ENCODE measurements around the gene ILF2.

ILF2 gene

DNA sequence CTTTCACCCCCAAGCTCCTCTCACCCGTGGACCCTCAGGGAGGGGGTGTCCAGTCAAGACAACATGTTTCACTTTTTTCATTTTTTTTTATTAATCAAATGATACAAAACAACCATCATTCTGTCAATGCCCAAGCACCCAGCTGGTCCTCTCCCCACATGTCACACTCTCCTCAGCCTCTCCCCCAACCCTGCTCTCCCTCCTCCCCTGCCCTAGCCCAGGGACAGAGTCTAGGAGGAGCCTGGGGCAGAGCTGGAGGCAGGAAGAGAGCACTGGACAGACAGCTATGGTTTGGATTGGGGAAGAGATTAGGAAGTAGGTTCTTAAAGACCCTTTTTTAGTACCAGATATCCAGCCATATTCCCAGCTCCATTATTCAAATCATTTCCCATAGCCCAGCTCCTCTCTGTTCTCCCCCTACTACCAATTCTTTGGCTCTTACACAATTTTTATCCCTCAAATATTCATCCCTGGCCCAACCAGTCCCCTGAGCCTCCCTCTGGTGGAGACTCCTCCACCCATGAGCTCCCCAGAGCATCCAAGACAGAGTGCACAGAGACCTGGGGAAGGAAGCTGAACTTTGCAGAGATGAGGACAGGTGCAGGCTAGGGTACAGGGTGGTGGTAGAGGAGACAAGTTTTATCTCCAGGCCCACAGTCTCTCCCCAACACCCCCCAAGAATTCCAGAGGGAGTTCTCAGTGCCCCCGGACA, 56.4 kb downstream of the ILF2 start:
- Histone ChIP-seq H3K4me1 (ENCODE audit: control insufficient read depth, insufficient read depth, low read length) (peaks cover 14% of the 10 kb centered on the region), H3K4me3 (ENCODE audit: low read length) (no peak overlapping the region), H3K27ac (ENCODE audit: low read depth, low read length) (no peak overlapping the region)

DNA sequence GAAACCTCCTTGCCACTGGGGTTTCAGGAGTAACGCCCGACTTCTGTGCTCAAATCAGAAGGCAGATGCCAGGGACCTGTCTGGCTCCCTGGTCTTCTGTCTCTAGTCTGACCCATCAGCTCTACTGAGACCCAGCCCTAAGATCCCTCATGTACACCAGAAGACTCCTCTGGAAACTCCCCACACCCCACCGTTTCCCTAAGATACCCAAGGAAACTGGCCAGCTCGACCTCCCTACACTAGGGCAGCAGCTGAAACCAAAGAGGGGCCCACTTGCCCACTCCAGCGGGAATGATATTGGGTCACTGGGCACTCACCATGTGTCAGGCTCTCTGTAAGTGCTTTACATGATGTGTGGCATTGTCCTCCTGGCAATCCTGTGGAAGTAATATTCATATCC, 57.4 kb downstream of the ILF2 start:
- Histone ChIP-seq H3K9ac (ENCODE audit: low read length) (no peak overlapping the region), H3K27ac (ENCODE audit: low read depth, low read length) (peak overlapping the region; percentile 82), H3K4me3 (ENCODE audit: low read length) (peak overlapping the region; percentile 87), H3K27me3 (ENCODE audit: control insufficient read depth, insufficient read depth, low read length) (no peaks in the 10 kb centered on the region), H3K4me1 (ENCODE audit: control insufficient read depth, insufficient read depth, low read length) (peaks cover 18% of the 10 kb centered on the region), H3K36me3 (ENCODE audit: control insufficient read depth, insufficient read depth, low read length) (no peaks in the 10 kb centered on the region)

More for the DNA sequence above, 56.4 kb downstream of the ILF2 start:
- Histone ChIP-seq H3K27me3 (ENCODE audit: control insufficient read depth, insufficient read depth, low read length) (no peaks in the 10 kb centered on the region), H3K36me3 (ENCODE audit: control insufficient read depth, insufficient read depth, low read length) (no peaks in the 10 kb centered on the region), H3K9ac (ENCODE audit: low read length) (no peak overlapping the region)

- Histone ChIP-seq H3K36me3 (ENCODE audit: control insufficient read depth, insufficient read depth, low read length) (no peaks in the 10 kb centered on the region), H3K27me3 (ENCODE audit: control insufficient read depth, insufficient read depth, low read length) (no peaks in the 10 kb centered on the region), H3K9ac (ENCODE audit: low read length) (peak within 1 kb of the TSS; percentile 64), H3K4me1 (ENCODE audit: control insufficient read depth, insufficient read depth, low read length) (peaks cover 18% of the 10 kb centered on the region), H3K27ac (ENCODE audit: low read depth, low read length) (peak within 1 kb of the TSS; percentile 82), H3K4me3 (ENCODE audit: low read length) (peak within 1 kb of the TSS; percentile 87)
These were observed 58.0 kb downstream of the ILF2 start, which contains the start of gene S100A16 for GRCh38 chr1:153612755-153613331. TSS of gene S100A16 (minus strand) at chr1:153613137. CDS start at chr1:153608151, 4,986 bp downstream.

- Histone ChIP-seq H3K4me1 (ENCODE audit: control insufficient read depth, insufficient read depth, low read length) (peaks cover 18% of the 10 kb centered on the region), H3K27ac (ENCODE audit: low read depth, low read length) (peak overlapping the region; percentile 82), H3K4me3 (ENCODE audit: low read length) (peak overlapping the region; percentile 87), H3K36me3 (ENCODE audit: control insufficient read depth, insufficient read depth, low read length) (no peaks in the 10 kb centered on the region), H3K9ac (ENCODE audit: low read length) (peak overlapping the region; percentile 64), H3K27me3 (ENCODE audit: control insufficient read depth, insufficient read depth, low read length) (no peaks in the 10 kb centered on the region)
These were observed 58.6 kb downstream of the ILF2 start for GRCh38 chr1:153612111-153612754.

All from rectal smooth muscle tissue (tissue), 1 donor.